HL-60 (cell line): Measurements from ENCODE around the gene OMG.

Source experiments
- DNase-seq, 2 experiments: peaks; one replicate each; pipeline ENCODE4 v3.0.0-alpha.2; 2010 to 2020; ENCODE audit warnings: low read depth in 1 of 2, low spot score in 1 of 2
- H3K27ac ChIP-seq: fragments of 250-450 bp; sonication (Bioruptor Pico); replicated peaks from 2 replicates; pipeline ENCODE4 v1.5.1; 2020; ENCODE audit warnings: mild to moderate bottlenecking, moderate library complexity
- H3K27me3 ChIP-seq: fragments of 250-450 bp; sonication (Bioruptor Pico); 2 replicates; pipeline ENCODE4 v1.5.1; 2021; ENCODE audit warnings: mild to moderate bottlenecking, moderate library complexity; ENCODE audit not compliant: insufficient read depth, poor library complexity, severe bottlenecking
- H3K4me3 ChIP-seq: replicated peaks from 2 replicates; pipeline ENCODE4 v1.5.1; 2011; ENCODE audit warnings: mild to moderate bottlenecking, control low read depth, low read length; ENCODE audit not compliant: insufficient read depth
- GABPA ChIP-seq: IDR thresholded peaks from 2 replicates; pipeline ENCODE4 v1.6.1; 2012; ENCODE audit warnings: low read depth
- POLR2AphosphoS5 ChIP-seq: IDR thresholded peaks from 2 replicates; pipeline ENCODE4 v1.6.1; 2012; ENCODE audit warnings: low read depth
- SPI1 ChIP-seq: IDR thresholded peaks from 2 replicates; pipeline ENCODE4 v1.6.1; 2012; ENCODE audit warnings: low read depth, mild to moderate bottlenecking, borderline replicate concordance
- TF ChIP-seq, protein P1 (sequence below): IDR thresholded peaks from 2 replicates; pipeline ENCODE4 v1.6.1; 2012; ENCODE audit warnings: low read depth; ENCODE audit not compliant: insufficient replicate concordance
- TF ChIP-seq, protein P2 (sequence below): IDR thresholded peaks from one replicate; pipeline ENCODE4 v1.5.1; 2011; ENCODE audit warnings: low read length, control low read depth, inconsistent platforms; ENCODE audit not compliant: insufficient read depth

The OMG gene

DNA sequence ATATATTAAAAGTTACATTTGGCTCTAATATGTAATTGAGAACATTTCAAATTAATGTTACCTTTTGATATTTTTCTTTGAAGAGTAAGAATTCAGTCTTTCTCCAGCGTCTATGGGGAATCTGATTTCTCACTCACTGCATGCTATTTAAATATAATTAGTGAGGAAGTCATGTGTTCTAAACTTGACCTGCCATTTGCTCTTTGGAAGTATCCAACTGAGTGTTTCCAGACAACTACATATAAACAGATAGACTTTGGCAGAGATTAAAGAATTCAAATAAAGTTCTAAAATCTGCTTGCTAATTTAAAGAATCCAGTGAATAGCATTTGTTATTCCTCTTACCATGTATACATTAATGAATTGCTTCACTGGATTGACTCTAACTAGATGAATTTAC is 23.5 kb downstream of the OMG start:
- DNase-seq: no peak
- peak overlapping the region; percentile 67 for H3K27ac ChIP-seq
- no peaks in the 10 kb centered on the region for H3K27me3 ChIP-seq
- H3K4me3 ChIP-seq: no peak overlapping the region
- no peak for TF ChIP-seq SPI1
- TF ChIP-seq, protein P1, sequence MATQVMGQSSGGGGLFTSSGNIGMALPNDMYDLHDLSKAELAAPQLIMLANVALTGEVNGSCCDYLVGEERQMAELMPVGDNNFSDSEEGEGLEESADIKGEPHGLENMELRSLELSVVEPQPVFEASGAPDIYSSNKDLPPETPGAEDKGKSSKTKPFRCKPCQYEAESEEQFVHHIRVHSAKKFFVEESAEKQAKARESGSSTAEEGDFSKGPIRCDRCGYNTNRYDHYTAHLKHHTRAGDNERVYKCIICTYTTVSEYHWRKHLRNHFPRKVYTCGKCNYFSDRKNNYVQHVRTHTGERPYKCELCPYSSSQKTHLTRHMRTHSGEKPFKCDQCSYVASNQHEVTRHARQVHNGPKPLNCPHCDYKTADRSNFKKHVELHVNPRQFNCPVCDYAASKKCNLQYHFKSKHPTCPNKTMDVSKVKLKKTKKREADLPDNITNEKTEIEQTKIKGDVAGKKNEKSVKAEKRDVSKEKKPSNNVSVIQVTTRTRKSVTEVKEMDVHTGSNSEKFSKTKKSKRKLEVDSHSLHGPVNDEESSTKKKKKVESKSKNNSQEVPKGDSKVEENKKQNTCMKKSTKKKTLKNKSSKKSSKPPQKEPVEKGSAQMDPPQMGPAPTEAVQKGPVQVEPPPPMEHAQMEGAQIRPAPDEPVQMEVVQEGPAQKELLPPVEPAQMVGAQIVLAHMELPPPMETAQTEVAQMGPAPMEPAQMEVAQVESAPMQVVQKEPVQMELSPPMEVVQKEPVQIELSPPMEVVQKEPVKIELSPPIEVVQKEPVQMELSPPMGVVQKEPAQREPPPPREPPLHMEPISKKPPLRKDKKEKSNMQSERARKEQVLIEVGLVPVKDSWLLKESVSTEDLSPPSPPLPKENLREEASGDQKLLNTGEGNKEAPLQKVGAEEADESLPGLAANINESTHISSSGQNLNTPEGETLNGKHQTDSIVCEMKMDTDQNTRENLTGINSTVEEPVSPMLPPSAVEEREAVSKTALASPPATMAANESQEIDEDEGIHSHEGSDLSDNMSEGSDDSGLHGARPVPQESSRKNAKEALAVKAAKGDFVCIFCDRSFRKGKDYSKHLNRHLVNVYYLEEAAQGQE: no peak
- TF ChIP-seq, protein P2, sequence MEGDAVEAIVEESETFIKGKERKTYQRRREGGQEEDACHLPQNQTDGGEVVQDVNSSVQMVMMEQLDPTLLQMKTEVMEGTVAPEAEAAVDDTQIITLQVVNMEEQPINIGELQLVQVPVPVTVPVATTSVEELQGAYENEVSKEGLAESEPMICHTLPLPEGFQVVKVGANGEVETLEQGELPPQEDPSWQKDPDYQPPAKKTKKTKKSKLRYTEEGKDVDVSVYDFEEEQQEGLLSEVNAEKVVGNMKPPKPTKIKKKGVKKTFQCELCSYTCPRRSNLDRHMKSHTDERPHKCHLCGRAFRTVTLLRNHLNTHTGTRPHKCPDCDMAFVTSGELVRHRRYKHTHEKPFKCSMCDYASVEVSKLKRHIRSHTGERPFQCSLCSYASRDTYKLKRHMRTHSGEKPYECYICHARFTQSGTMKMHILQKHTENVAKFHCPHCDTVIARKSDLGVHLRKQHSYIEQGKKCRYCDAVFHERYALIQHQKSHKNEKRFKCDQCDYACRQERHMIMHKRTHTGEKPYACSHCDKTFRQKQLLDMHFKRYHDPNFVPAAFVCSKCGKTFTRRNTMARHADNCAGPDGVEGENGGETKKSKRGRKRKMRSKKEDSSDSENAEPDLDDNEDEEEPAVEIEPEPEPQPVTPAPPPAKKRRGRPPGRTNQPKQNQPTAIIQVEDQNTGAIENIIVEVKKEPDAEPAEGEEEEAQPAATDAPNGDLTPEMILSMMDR: no peak

DNA sequence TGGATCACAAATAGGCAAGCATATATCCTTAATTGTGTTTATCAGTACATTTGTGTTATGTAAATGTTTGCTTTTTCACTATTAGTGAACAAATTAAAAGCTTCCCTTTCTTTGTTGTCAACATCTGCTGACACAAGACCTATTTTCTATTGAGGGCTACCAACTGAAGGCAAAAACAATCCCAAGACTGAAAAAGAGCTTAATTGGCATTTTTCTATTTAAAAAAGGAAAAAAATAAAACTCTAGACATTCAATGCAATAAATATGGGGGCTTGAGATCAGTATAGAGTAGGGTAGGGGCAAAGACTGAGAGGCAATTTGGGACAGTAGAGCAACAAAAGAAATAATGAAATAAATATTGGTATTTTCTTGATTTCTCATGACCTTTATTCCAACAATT is 24.2 kb downstream of the OMG start:
- H3K4me3 ChIP-seq: no peak overlapping the region
- H3K27ac ChIP-seq: peak overlapping the region; percentile 67
- no peak for TF ChIP-seq GABPA
- TF ChIP-seq, protein P1: no peak
- TF ChIP-seq SPI1: no peak
- TF ChIP-seq, protein P2: no peak
- no peak for TF ChIP-seq POLR2AphosphoS5
- no peaks in the 10 kb centered on the region for H3K27me3 ChIP-seq
- no peak for DNase-seq

DNA sequence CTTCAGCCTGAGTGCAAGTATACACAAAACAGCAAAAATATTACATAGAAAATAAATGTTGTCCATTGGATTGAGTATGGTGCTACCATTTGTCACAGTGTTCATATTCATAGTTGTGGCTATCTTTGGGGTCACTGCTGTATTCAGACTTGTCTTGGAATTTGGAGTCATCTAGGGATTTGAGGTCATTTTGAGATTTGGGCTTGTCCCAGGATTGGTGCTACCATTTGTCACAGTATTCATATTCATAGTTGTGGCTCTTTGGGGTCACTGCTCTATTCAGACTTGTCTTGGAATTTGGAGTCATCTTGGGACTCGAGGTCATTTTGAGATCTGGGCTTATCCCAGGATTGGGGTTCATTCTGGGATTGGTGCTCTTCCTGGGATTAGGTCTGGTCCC is 24.8 kb downstream of the OMG start:
- H3K27ac ChIP-seq: no peak overlapping the region

DNA sequence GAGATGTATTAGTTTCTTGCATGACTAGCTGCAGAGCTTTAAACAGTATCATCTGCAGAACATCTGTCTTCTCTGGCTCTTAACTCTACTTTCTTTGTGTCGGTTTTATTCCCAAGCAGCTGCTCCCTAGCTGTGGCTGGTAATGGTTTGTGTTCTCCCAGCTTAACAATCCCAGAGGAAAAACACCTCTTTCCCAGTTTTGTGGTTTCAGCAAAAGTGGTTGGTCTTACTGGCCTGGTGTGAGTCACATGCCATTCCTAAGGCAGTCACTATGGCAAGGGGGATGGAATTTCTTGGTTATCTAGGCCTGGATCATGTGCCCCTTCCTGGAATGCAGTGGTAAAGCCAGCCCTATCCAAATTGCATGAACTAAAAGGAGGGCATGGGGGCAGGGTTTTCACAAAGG is 27.5 kb downstream of the OMG start:
- H3K27ac ChIP-seq: no peak overlapping the region
- no peak for DNase-seq

More for the DNA sequence above, 24.8 kb downstream of the OMG start:
- H3K27me3 ChIP-seq: no peaks in the 10 kb centered on the region
- DNase-seq: no peak
- no peak for TF ChIP-seq SPI1
- no peak for TF ChIP-seq POLR2AphosphoS5
- no peak overlapping the region for H3K4me3 ChIP-seq

More for the DNA sequence above, 27.5 kb downstream of the OMG start:
- TF ChIP-seq, protein P2: no peak
- TF ChIP-seq, protein P1: no peak
- TF ChIP-seq GABPA: no peak
- TF ChIP-seq SPI1: no peak
- no peak for TF ChIP-seq POLR2AphosphoS5
- H3K4me3 ChIP-seq: no peak overlapping the region
- no peaks in the 10 kb centered on the region for H3K27me3 ChIP-seq
